HCT116 (cell line): ENCODE measurements around the gene TRH. TPM values are rescaled to one million over a fixed set of nuclear protein-coding genes. Genes with fewer than 3 reads are reported as not detected.

Experiments used
- ATAC-seq: fragments of 200-7000 bp; cut with Tn5 transposase; 2 replicates; pipeline ENCODE4 v1.9.1; 2020; ENCODE audit warnings: mild to moderate bottlenecking, moderate library complexity
- BruUV-seq: library from RNA; stranded (reverse); fragments of 400-500 nt; replicated peaks from 2 replicates; lab custom pipeline; 2021; lab: Mats Ljungman, UMichigan
- CTCF ChIA-PET: fragments of 300-600 bp; sonication (Branson Sonifier 250); formaldehyde crosslinking; loops from one replicate; lab custom pipeline; 2021; ENCODE audit warnings: antibody characterized with exemption; lab: Charles Lee
- POLR2A ChIA-PET: fragments of 300-600, 350-600 bp; sonication (Branson Sonifier 250); formaldehyde crosslinking; loops from one replicate; lab custom pipeline; 2021; ENCODE audit warnings: antibody characterized with exemption; lab: Charles Lee
- RAD21 ChIA-PET, 2 experiments: fragments of 300-600 bp; sonication (Branson Sonifier 250); formaldehyde crosslinking; loops; one replicate each; lab custom pipeline; 2023; ENCODE audit warnings: low total read pairs in 2 of 2; ENCODE audit not compliant: uncharacterized antibody in 2 of 2, unreplicated experiment in 2 of 2, low non-redundant PET in 1 of 2; lab: Charles Lee
- DNase-seq: peaks from one replicate; pipeline ENCODE4 v3.0.0-alpha.2; 2010; ENCODE audit warnings: low read depth, low spot score
- H2AFZ ChIP-seq: fragments of 200-600 bp; shearing (Covaris generic), sonication (generic); 2 replicates; pipeline ENCODE4 v1.6.1; 2017; ENCODE audit warnings: low read depth, mixed run types, mixed read lengths, antibody characterized with exemption, low read length; ENCODE audit not compliant: poor library complexity, severe bottlenecking
- H3K27ac ChIP-seq: 2 replicates; pipeline ENCODE4 v1.5.1; 2012; ENCODE audit warnings: low read depth, low read length
- H3K27me3 ChIP-seq: fragments of 200-600 bp; sonication (generic); 2 replicates; pipeline ENCODE4 v1.6.1; 2016; ENCODE audit warnings: mixed run types, low read length, mixed read lengths; ENCODE audit not compliant: insufficient read depth
- H3K36me3 ChIP-seq, 2 experiments: fragments of 200-500 bp in 1 of 2; fragments of 200-600 bp in 1 of 2; sonication (Bioruptor generic) in 1 of 2; sonication (generic) in 1 of 2; 2 replicates each; pipeline versions ENCODE4 v1.5.1 to v1.6.1; 2014 to 2016; ENCODE audit warnings: low read length in 2 of 2, inconsistent platforms in 1 of 2, mixed read lengths in 1 of 2, mixed run types in 1 of 2; ENCODE audit not compliant: insufficient read depth in 2 of 2, control insufficient read depth in 1 of 2
- H3K4me1 ChIP-seq, 2 experiments: fragments of 200-600 bp in 1 of 2; sonication (generic) in 1 of 2; 2 replicates each; pipeline versions ENCODE4 v1.5.1 to v1.6.1; 2012 to 2017; ENCODE audit warnings: low read length in 2 of 2, inconsistent platforms in 1 of 2, mild to moderate bottlenecking in 1 of 2, mixed read lengths in 1 of 2, mixed run types in 1 of 2, moderate library complexity in 1 of 2; ENCODE audit not compliant: insufficient read depth in 2 of 2, control insufficient read depth in 1 of 2
- H3K4me2 ChIP-seq: fragments of 200-600 bp; sonication (generic); 2 replicates; pipeline ENCODE4 v1.6.1; 2017; ENCODE audit warnings: mixed run types, low read length, mixed read lengths
- H3K4me3 ChIP-seq, 2 experiments: fragments of 200-600 bp in 1 of 2; sonication (generic) in 1 of 2; replicated peaks in 1 of 2; 2 replicates each; pipeline ENCODE4 v1.5.1; 2011 to 2016; ENCODE audit warnings: low read length in 2 of 2, control low read depth in 1 of 2, low read depth in 1 of 2, mild to moderate bottlenecking in 1 of 2, mixed read lengths in 1 of 2, mixed run types in 1 of 2
- H3K79me2 ChIP-seq: fragments of 200-600 bp; sonication (generic); 2 replicates; pipeline ENCODE4 v1.6.1; 2017; ENCODE audit warnings: mild to moderate bottlenecking, mixed run types, low read length, moderate library complexity, mixed read lengths; ENCODE audit not compliant: insufficient read depth
- H3K9ac ChIP-seq: fragments of 200-600 bp; sonication (generic); 2 replicates; pipeline ENCODE4 v1.6.1; 2016; ENCODE audit warnings: low read length, mixed read lengths
- H3K9me2 ChIP-seq: fragments of 200-600 bp; sonication (generic), shearing (Covaris generic); 2 replicates; pipeline ENCODE4 v1.6.1; 2017; ENCODE audit warnings: mixed run types, mild to moderate bottlenecking, moderate library complexity; ENCODE audit not compliant: insufficient read depth
- H3K9me3 ChIP-seq, 2 experiments: fragments of 200-500 bp in 1 of 2; fragments of 200-600 bp in 1 of 2; sonication (Bioruptor generic) in 1 of 2; sonication (generic) in 1 of 2; 2 replicates each; pipeline ENCODE4 v1.6.1; 2014 to 2017; ENCODE audit warnings: low read length in 2 of 2, mixed read lengths in 2 of 2, inconsistent platforms in 1 of 2, low read depth in 1 of 2, mild to moderate bottlenecking in 1 of 2, mixed run types in 1 of 2, moderate library complexity in 1 of 2; ENCODE audit not compliant: control insufficient read depth in 1 of 2, insufficient read depth in 1 of 2
- H4K20me1 ChIP-seq: fragments of 200-600 bp; sonication (generic), shearing (Covaris generic); 2 replicates; pipeline ENCODE4 v1.6.1; 2017; ENCODE audit warnings: mixed run types, mild to moderate bottlenecking, moderate library complexity; ENCODE audit not compliant: insufficient read depth
- ATF3 ChIP-seq: IDR thresholded peaks from 2 replicates; pipeline ENCODE4 v1.6.1; 2012
- CEBPB ChIP-seq: IDR thresholded peaks from 2 replicates; pipeline ENCODE4 v1.6.1; 2012; ENCODE audit warnings: low read depth
- CTCF ChIP-seq, 3 experiments: fragments of 200-600 bp in 1 of 3; sonication (generic) in 1 of 3; IDR thresholded peaks in 2 of 3; conservative IDR thresholded peaks in 1 of 3; 2 replicates each; pipeline ENCODE4 v1.5.1; 2012 to 2017; ENCODE audit warnings: low read depth in 2 of 3, low read length in 2 of 3, antibody characterized with exemption in 1 of 3, borderline replicate concordance in 1 of 3, control low read depth in 1 of 3, mild to moderate bottlenecking in 1 of 3, mixed read lengths in 1 of 3, mixed run types in 1 of 3, moderate library complexity in 1 of 3; ENCODE audit not compliant: insufficient read depth in 1 of 3
- EGR1 ChIP-seq: IDR thresholded peaks from 2 replicates; pipeline ENCODE4 v1.6.1; 2012; ENCODE audit warnings: low read depth
- EZH2 ChIP-seq: fragments of 200-600 bp; sonication (generic); IDR thresholded peaks from 2 replicates; pipeline ENCODE4 v1.6.1; 2017; ENCODE audit warnings: antibody characterized with exemption, mixed run types
- EZH2phosphoT487 ChIP-seq: fragments of 200-600 bp; IDR thresholded peaks from 2 replicates; pipeline ENCODE4 v1.6.1; 2018; ENCODE audit warnings: antibody characterized with exemption, borderline replicate concordance
- FOSL1 ChIP-seq: IDR thresholded peaks from 2 replicates; pipeline ENCODE4 v1.6.1; 2012; ENCODE audit warnings: low read depth
- JUND ChIP-seq: IDR thresholded peaks from 2 replicates; pipeline ENCODE4 v1.6.1; 2012
- MAX ChIP-seq: IDR thresholded peaks from 2 replicates; pipeline ENCODE4 v1.6.1; 2012
- POLR2A ChIP-seq: IDR thresholded peaks from 2 replicates; pipeline ENCODE4 v1.7.0; 2011; ENCODE audit warnings: borderline replicate concordance; ENCODE audit not compliant: insufficient read depth, insufficient read length; ENCODE audit errors: extremely low read depth
- POLR2AphosphoS5 ChIP-seq: IDR thresholded peaks from 2 replicates; pipeline ENCODE4 v1.6.1; 2011; ENCODE audit warnings: mild to moderate bottlenecking, low read depth, low read length, moderate library complexity
- RAD21 ChIP-seq: IDR thresholded peaks from 2 replicates; pipeline ENCODE4 v1.6.1; 2012; ENCODE audit warnings: low read depth, mild to moderate bottlenecking
- SRF ChIP-seq: IDR thresholded peaks from 2 replicates; pipeline ENCODE4 v1.6.1; 2012; ENCODE audit warnings: low read depth
- TCF7L2 ChIP-seq: IDR thresholded peaks from 2 replicates; pipeline ENCODE4 v1.7.0; 2011; ENCODE audit warnings: borderline replicate concordance, inconsistent platforms; ENCODE audit not compliant: insufficient read depth, insufficient read length; ENCODE audit errors: extremely low read depth
- YY1 ChIP-seq: IDR thresholded peaks from 2 replicates; pipeline ENCODE4 v1.6.1; 2011; ENCODE audit warnings: low read length, low read depth, moderate library complexity, mild to moderate bottlenecking; ENCODE audit not compliant: insufficient replicate concordance; ENCODE audit errors: extremely low read depth
- ZBTB33 ChIP-seq: IDR thresholded peaks from 2 replicates; pipeline ENCODE4 v1.6.1; 2011; ENCODE audit warnings: mild to moderate bottlenecking, low read length, moderate library complexity; ENCODE audit not compliant: insufficient replicate concordance; ENCODE audit errors: extremely low read depth
- ZFX ChIP-seq: fragments of 450-650 bp; IDR thresholded peaks from 2 replicates; pipeline ENCODE4 v1.6.1; 2017
- ZNF274 ChIP-seq: fragments of 200-500 bp; sonication (Bioruptor generic); IDR thresholded peaks from 2 replicates; pipeline ENCODE4 v1.6.1; 2014; ENCODE audit warnings: mild to moderate bottlenecking, low read depth, low read length, inconsistent platforms
- intact Hi-C: fragments of 100-400 bp; cut with micrococcal nuclease; formaldehyde crosslinking; loops from 2 replicates; pipeline ENCODE4 v1.10.0; 2022
- total RNA-seq: library from RNA; stranded (reverse); gene quantifications from one replicate; pipeline ENCODE4 v1.2.1, GENCODE V29; 2021; ENCODE audit not compliant: unreplicated experiment

The TRH gene
- total RNA-seq, 1 experiment from 2014 or later, result not detected

- intact Hi-C loops, result no loop called here
- no peak for ATAC-seq
- CTCF ChIA-PET, result no interaction called here
- no peaks in the 10 kb centered on the region for H4K20me1 ChIP-seq
- no peaks in the 10 kb centered on the region for H3K9me3 ChIP-seq
- H3K9ac ChIP-seq, result no peak overlapping the region
- RAD21 ChIA-PET, result no interaction called here
- H3K4me2 ChIP-seq, result no peak overlapping the region
- TF ChIP-seq SRF (no peak), EZH2 (no peak), CEBPB (no peak), JUND (no peak), RAD21 (no peak), FOSL1 (no peak), TCF7L2 (no peak), ZFX (no peak), ATF3 (no peak), EZH2phosphoT487 (no peak), POLR2AphosphoS5 (no peak), YY1 (no peak), EGR1 (no peak), MAX (no peak), ZBTB33 (no peak), ZNF274 (no peak), POLR2A (no peak), CTCF (IDR thresholded peaks at IDR 0.05 in 2 of 3, conservative IDR thresholded peaks at IDR 0.05 in 1 of 3; ENCODE audit: borderline replicate concordance in 1 of 3, insufficient read depth in 1 of 3, low read depth in 2 of 3, low read length in 2 of 3) (no peak)
- no peak overlapping the region for H3K4me3 ChIP-seq
- H3K36me3 ChIP-seq, result no peaks in the 10 kb centered on the region
- no peak overlapping the region for H2AFZ ChIP-seq
- POLR2A ChIA-PET, result no interaction called here
- H3K4me1 ChIP-seq, result no peaks in the 10 kb centered on the region
- H3K27ac ChIP-seq, result no peak overlapping the region
- H3K79me2 ChIP-seq, result no peaks in the 10 kb centered on the region
- no peaks in the 10 kb centered on the region for H3K27me3 ChIP-seq
- no TSS peak for BruUV-seq
- no peak for DNase-seq
- H3K9me2 ChIP-seq, result no peaks in the 10 kb centered on the region
These were observed 1.8 kb downstream of the TRH start for GRCh38 chr3:129976286-129976685.
